ENCODE results near the gene CST9.

DNA sequence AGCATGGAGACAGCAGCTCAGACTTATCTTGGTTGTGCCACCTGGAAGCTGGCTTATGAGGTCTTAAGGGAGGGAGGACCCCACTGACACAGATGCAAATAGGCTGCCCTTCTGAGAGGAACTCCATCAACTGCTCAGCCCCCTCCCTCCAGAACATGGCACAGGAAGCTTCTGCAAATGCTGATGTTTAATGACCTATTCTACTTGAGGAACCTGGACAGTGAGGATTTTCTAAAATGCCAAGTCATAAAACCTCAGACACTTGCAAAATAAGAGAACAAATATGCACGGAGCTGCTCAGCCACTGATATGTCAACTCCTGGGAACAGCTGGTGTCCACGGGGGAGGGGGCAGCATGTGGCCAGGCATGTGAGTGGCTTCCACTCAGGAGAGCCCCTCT is 3.5 kb downstream of the CST9 start:
- TF ChIP-seq EP300 (IDR thresholded peaks at IDR 0.05) (no peak), POLR2A (IDR thresholded peaks at IDR 0.05; ENCODE audit: low read depth) (no peak)
- TF ChIP-seq, protein P1, sequence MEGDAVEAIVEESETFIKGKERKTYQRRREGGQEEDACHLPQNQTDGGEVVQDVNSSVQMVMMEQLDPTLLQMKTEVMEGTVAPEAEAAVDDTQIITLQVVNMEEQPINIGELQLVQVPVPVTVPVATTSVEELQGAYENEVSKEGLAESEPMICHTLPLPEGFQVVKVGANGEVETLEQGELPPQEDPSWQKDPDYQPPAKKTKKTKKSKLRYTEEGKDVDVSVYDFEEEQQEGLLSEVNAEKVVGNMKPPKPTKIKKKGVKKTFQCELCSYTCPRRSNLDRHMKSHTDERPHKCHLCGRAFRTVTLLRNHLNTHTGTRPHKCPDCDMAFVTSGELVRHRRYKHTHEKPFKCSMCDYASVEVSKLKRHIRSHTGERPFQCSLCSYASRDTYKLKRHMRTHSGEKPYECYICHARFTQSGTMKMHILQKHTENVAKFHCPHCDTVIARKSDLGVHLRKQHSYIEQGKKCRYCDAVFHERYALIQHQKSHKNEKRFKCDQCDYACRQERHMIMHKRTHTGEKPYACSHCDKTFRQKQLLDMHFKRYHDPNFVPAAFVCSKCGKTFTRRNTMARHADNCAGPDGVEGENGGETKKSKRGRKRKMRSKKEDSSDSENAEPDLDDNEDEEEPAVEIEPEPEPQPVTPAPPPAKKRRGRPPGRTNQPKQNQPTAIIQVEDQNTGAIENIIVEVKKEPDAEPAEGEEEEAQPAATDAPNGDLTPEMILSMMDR (IDR thresholded peaks at IDR 0.05) = no peak

Data from esophagus muscularis mucosa (tissue), 4 donors.